HG02938 (cell line): ENCODE results near the gene SNX33.

ENCODE experiments used
- ATAC-seq: cut with Tn5 transposase; IDR thresholded peaks from one replicate; pipeline ENCODE4 v1.9.1; 2021; ENCODE audit warnings: mild to moderate bottlenecking, moderate library complexity; ENCODE audit not compliant: unreplicated experiment

The SNX33 gene

DNA sequence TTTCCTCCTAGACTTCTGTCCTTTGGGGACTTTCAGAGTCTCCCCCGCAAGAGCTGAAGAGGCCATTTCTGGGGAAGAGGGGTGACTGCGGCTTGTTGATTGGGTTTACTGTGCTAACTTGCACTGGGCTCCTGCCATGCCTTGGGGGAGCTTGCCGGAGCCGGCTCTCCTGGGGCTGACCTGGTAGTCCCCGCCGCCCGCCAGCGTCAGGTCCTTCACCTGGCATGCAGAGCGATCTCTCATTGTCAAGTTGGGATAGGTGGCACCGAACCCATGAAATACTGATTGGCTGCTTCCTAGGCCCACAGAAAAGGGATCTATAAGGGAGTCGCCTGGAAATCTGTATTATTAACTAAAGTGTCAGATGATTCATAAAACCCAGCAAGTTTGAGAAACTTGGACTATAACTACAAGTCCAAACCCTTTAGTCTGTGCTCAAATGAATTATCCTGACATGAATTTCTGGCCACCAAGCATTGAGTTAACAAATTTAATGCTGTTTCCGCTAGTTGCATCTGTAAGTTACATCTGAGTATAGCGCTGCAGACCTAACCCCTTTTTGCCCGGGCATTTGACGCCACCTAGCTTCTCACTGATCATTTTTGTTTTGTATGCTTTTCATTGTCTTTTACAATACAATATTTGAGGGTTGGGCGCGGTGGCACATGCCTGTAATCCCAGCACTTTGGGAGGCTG is 7.1 kb upstream of the SNX33 start:
- ATAC-seq: peak; percentile 26

DNA sequence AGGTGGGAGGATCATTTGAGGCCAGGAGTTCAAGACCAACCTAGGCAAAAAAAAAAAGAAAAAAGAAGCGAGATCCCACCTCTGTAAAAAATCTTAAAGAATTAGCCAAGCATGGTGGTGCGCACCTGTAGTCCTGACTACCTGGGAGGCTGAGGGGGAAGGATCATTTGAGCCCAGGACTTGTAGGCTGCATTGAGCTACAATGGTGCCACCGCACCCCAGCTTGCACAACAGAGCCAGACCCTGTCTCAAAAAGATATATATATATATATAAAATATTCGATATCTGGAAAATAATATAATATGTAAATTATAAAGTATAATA is 6.6 kb upstream of the SNX33 start:
- no peak for ATAC-seq

DNA sequence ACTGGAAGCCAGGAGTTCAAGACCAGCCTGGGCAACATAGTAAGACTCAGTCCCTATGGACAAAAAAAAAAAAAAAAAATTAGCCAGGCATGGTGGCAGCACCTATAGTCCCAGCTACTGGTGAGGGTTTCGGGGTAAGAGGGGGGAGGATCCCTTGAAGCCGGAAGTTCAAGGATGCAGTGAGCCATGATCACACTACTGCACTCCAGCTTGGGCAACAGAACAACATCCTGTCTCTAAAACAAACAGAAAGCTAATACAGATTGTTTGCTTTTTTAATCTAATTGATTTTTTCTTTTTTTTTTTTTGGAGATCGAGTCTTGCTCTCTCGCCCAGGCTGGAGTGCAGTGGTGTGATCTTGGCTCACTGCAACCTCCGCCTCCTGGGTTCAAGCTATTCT is 6.1 kb upstream of the SNX33 start:
- ATAC-seq: no peak

DNA sequence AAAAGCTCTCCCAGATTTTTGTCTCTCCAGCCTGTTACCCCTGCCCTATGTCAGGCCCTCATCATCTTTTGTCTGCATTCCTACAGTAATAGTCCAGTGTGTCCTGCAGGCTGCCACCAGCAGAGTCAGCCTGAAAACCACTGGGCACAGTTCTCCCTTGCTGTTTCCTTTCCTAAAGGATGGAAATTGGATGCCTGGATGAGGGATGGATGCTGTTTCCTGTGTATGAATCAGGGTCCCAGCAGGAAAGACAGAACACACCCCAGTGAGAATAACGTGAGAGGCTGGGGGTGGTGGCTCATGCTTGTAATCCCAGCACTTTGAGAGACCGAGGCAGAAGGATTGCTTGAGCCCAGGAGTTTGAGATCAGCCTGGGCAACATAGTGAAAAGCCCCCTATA is 3.3 kb upstream of the SNX33 start:
- no peak for ATAC-seq

DNA sequence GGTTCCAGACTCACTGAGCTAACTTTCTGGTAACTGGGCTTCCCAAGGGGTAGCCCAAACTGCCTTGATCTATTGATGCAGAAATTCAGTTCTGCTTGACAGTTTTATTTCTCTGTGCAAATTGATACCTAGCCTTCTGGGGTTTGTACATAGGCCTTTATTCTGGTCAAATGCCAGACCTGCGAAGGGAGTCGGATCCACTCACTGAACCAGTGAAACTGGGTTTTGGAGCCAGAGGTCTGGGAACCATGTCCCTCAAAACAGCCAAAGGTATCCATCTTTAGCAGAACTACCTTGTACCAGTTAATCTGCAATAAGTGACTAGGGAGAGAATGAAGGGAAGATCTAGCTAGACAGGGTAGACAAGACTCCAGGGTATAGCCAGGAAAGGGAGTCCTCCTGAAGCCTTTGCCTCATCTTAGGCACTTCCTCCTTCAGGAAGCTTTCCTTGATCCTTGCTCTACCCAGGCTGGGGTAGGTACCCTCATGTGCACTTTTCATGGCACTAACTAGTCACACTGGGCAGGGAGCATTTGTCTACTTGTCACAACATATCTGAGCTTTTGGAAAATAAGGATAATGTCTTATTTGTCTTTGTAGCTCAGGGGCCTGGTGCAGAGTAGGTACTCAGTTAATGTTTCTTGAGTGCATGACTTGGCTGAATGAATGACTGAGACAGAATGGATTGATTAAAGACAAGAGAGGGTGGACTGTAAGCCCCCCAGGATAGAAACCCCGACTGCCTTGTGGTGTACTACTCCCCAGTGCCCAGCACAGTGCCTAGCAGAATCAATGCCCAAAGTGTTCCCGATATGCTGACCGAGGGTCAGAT is 1.4 kb upstream of the SNX33 start:
- no peak for ATAC-seq

DNA sequence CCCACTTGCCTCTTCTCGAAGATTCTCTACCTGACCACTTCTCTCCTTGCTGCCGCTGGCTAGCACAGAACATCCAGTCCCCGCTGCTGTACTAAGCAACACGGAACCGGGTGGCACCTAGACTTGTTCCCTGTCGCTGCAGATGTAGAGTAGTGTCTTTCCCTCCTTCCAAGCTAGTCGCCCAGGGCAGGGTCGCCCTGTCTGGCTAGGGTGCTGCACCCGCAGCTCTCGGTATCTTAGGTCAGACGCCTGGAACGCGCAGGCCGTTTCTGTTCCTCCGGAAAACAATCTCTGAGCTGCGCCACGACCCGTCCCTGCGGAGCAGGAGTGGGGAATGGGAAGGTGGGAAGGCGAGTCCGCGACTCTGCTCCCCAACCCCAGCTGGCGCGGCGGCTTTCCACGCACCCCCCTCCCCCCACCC is 758 bp upstream of the SNX33 start:
- no peak for ATAC-seq

DNA sequence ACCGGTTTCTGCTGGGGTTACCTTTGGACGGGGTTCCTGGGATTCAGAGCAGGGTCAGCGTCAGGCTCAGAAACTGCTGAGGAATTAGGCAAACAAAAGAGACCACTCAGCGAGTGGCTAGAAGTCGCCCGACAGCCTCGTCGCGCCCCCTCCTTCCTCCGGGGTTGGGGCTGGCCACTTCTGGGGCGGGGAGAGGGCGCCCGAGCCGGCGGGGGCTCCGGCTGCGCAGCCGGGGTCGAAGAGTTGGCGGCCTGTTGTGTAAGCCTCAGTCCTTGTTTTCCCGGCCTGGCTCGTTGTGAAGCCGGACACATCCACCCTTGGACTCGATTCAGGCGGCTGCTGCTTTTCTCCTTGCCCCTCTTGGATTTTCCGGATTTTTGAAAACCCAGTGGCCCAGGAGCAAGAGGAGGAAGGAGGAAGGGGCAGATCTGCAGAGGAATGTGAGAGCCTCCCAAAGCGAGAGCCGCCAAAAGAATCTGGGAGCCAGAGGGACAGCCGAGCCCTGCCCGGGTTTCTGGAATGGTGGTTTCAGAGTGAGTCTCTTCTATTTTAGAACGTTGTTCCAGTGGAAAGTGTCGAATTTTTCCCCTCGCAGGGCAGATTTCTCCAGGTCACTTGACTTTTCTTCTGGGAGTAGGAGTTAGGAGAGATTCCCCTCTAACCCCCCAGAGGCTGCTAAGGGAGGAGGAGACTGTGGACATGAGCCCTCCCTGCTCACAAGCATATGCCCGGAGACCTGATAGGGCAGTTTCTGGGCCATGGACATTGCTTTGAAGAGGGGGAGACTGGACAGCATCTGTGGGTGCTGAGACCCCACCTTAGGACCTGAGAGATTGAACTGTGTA is 666 bp downstream of the SNX33 start:
- ATAC-seq: no peak

DNA sequence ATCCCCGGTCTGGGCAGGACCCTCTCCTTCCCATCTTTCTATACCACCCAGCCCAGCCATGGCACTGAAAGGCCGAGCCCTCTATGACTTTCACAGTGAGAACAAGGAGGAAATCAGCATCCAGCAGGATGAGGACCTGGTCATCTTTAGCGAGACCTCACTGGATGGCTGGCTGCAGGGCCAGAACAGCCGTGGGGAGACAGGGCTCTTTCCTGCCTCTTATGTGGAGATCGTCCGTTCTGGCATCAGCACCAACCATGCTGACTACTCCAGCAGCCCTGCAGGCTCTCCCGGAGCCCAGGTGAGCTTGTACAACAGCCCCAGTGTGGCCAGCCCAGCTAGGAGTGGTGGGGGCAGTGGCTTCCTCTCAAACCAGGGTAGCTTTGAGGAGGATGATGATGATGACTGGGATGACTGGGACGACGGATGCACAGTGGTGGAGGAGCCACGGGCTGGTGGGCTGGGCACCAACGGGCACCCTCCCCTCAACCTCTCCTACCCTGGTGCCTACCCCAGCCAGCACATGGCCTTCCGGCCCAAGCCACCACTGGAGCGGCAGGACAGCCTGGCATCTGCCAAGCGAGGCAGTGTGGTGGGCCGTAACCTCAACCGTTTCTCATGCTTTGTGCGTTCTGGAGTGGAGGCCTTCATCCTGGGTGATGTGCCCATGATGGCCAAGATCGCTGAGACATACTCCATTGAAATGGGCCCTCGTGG is 1.5 kb downstream of the SNX33 start:
- ATAC-seq: no peak

DNA sequence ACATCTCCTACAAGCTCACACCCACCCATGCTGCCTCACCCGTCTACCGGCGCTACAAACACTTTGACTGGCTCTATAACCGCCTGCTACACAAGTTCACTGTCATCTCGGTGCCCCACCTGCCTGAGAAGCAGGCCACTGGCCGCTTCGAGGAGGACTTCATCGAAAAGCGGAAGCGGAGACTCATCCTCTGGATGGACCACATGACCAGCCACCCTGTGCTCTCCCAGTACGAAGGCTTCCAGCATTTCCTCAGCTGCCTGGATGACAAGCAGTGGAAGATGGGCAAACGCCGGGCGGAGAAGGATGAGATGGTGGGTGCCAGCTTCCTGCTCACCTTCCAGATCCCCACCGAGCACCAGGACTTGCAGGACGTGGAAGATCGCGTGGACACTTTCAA is 2.1 kb downstream of the SNX33 start:
- no peak for ATAC-seq

DNA sequence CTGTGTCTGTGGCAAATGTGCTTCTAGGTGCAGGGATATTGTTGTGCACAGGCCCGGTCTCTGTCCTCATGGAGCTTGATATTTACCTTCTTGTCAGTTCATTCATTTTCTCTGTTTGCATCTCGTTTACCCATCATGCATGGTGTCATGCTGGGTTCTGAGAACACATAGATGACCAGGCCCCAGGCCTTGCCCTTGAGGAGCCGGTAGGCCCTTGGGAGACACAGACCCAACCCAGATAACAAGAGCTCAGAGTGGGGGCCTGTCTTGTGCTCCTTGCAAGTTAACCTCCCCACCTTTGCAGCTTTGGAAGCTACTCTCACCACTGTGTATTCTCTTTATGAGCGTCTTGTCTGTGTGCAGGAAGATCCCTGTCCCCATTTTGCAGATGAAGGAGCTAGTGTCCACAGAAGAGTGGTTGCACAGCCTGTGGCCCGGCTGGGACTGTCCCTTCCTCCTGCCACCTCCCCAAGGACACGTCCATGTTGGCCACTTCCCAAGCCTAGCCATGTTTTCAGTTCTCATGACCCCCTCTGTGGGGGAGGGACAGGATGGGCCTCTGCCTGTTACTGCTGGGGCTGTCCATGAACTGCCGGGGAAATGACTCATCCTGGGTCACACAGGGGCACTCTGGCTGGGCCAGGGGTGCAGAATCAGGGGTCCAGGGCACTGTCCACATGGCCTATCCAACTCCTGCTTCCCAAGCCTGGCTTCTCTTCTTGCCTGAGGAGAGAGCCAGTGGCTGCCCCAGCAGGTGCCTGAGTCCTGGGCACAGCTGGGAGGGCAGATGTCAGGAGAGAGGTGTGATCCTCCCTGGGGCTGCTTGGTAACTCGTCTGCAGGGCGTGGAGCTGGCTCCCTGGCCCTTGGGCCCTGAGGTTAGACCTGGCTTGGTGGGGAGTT is 3.4 kb downstream of the SNX33 start:
- ATAC-seq: no peak

DNA sequence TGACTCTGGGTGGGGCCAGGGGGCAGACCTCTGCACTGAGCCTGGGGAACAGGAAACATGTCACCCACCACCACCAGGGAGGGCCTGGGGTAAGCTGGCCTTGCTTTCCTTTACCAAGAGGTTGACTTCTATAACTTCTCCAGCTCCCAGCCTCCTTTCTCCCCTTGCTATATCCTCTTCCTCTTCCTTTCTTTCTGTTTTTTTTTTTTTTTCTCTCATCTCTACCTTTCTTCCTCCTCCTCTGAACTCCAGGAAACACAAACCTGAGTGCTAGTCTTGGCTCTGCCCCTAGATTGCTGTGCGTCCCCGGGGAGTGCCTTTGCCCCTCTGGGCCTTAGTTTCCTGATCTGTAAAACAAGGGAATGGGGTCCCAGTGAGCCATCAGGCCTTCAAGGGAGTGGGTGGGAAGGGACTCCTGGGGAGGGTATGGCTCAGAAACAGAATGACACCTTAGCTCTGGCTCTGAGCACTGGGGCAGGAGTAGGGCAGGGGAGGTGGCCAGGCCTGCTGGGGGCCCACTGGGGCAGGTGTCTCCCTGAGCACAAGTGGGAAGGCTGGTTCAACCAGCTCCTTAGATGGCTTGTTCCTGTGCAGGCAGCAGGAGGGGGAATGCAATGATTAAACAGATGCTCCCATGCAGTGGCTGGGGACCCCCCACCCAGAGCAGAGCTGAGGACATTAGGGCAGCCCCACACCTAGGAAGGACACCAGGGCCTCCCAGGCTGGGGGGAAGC is 4.3 kb downstream of the SNX33 start:
- no peak for ATAC-seq

DNA sequence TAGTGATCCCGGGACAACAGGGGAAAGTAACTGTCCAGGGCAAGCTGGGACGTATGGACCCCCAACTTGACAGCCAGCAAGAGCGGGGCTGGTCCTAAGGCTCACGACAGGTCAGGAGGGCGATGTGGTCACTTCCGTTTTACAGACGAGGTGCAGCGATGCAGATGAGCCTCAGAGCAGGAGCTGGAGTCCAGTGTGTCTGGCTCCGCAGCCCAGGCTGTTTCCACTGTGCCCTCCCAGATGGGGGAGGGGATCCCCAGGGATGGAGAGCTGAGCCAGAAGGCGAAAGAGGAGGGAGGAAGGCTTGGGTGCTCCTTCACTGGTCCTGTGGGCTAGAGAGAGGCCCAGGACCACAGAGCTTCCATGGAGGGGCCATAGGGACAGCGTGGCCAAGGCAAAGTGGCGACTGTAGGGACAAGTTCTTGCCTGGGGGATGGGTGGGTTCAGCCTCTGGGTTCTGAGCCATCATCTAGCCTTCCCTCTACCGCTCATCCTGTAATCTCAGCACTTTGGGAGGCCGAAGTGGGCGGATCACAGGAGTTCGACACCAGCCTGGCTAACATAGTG is 5.7 kb downstream of the SNX33 start:
- no peak for ATAC-seq

DNA sequence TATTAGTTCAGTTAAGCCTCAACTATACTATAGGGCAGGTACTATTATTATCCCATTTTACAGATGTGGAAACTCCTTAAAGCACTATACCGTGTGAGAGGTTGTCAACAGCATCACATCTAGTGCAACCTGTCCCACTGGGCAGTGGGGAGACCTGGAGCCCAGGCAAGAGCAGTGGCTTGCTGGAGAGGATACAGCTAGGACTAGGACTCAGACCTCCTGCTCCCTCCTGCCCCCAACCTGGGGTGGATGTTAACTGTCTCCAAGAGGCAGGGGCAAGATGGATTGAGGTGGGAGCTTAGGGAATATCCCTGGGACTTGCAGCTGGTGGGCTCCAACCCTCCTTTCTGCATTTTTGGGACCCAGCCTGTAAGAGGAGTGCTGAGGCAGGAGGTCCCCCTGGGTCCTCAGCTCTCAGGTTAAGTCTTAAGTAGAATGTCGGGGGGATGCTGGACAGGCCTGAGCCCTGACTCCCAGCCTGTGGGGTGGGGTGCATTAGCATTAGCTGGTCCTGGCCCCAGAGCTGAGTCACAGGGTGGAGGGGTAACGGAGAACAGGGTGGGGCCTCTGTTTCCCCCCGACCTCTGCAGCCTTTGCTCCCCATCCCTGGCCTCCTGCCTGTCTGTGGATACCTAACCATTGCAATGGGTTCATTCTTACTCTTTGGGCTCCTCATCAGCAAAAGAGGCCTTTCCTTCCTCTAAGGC is 6.6 kb downstream of the SNX33 start:
- no peak for ATAC-seq

DNA sequence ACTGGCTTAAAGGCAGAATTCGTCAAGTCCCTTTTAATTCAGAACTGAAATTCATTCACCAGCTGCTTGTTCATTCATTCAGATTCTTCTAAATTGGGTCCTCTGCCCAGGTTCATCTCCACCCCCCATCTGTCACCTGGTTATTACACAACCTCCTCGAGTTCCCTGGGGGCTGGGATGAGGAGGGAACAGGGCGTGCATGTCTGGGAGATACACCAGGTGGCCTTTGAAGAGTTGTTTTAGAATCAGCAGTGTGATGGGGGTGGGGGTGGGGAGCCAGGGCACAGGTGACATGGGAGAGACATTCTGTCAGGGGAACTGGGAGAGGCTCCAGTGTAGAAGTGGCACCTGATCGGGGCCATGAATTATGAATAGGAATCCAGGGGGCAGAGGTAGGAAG is 8.2 kb downstream of the SNX33 start:
- ATAC-seq: no peak

DNA sequence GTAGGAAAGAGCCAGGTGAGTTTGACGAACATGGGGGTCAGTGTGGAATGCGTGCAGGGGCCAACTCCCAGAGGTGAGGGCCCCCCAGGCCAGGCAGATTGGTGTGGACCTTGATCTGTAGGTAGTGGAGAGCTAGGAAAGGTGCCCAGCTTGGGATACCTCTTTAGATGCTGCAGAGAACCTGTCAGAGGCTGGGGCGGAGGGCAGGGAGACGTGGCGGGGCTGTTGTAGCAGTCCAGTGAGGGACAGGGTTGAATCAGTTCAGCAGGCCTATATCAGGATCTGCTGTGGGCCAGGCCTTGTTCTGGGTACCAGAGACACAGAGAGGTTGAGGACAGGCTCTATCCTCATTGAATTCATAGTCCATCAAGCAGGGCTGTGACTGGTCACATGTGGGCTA is 8.6 kb downstream of the SNX33 start:
- no peak for ATAC-seq

DNA sequence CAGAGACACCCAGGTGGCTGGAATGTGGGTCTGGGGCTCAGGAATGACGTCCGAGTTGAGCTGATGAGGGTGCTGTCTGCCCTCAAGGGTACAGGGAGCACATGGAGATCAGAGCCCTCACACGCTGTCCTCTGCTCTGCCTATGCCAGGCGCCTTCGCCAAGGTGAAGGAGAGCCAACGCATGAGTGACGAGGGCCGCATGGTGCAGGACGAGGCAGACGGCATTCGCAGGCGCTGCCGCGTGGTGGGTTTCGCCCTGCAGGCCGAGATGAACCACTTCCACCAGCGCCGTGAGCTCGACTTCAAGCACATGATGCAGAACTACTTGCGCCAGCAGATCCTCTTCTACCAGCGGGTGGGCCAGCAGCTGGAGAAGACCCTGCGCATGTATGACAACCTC is 9.1 kb downstream of the SNX33 start:
- no peak for ATAC-seq

DNA sequence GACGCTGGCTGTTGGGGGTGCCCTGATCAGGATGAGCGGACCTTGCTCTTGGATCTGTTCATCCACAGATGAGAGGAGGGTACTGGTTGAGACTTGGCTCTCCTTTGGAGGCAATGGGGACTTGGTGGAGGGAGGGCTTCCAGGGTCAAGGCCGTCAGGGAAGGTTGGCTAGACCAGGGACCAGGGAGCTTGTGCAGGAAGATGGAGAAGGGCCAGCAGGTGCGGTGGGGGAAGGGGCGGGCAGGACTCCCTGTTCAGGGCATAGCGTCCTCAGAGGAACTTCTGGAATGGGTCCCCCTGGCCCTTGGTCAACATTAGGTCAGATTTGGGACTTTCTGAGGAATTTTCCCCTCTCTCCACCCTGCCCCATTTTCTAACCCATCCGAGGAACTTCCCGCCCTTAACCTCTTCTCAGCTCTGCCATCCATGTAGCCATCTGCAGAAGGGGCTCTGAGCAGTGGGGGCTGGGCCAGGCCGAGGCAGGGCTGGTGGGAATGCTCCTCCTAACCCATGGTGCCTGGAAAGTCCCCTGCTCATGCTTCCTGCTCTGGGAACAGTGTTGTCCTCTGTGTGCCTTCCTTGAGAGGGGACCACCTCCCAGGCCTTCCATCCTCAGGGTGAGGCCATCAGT is 11.5 kb downstream of the SNX33 start:
- no peak for ATAC-seq
